HCT116 (cell line): ENCODE data around the gene CASTOR1. TPM values are rescaled to one million over a fixed set of nuclear protein-coding genes. Genes with fewer than 3 reads are reported as not detected.

Experiments used
- ATAC-seq: fragments of 200-7000 bp; cut with Tn5 transposase; 2 replicates; pipeline ENCODE4 v1.9.1; 2020; ENCODE audit warnings: mild to moderate bottlenecking, moderate library complexity
- BruUV-seq: library from RNA; stranded (reverse); fragments of 400-500 nt; replicated peaks from 2 replicates; lab custom pipeline; 2021; lab: Mats Ljungman, UMichigan
- CTCF ChIA-PET: fragments of 300-600 bp; sonication (Branson Sonifier 250); formaldehyde crosslinking; loops from one replicate; lab custom pipeline; 2021; ENCODE audit warnings: antibody characterized with exemption; lab: Charles Lee
- POLR2A ChIA-PET: fragments of 300-600, 350-600 bp; sonication (Branson Sonifier 250); formaldehyde crosslinking; loops from one replicate; lab custom pipeline; 2021; ENCODE audit warnings: antibody characterized with exemption; lab: Charles Lee
- RAD21 ChIA-PET, 2 experiments: fragments of 300-600 bp; sonication (Branson Sonifier 250); formaldehyde crosslinking; loops; one replicate each; lab custom pipeline; 2023; ENCODE audit warnings: low total read pairs in 2 of 2; ENCODE audit not compliant: uncharacterized antibody in 2 of 2, unreplicated experiment in 2 of 2, low non-redundant PET in 1 of 2; lab: Charles Lee
- DNase-seq: peaks from one replicate; pipeline ENCODE4 v3.0.0-alpha.2; 2010; ENCODE audit warnings: low read depth, low spot score
- H2AFZ ChIP-seq: fragments of 200-600 bp; shearing (Covaris generic), sonication (generic); 2 replicates; pipeline ENCODE4 v1.6.1; 2017; ENCODE audit warnings: low read depth, mixed run types, mixed read lengths, antibody characterized with exemption, low read length; ENCODE audit not compliant: poor library complexity, severe bottlenecking
- H3K27ac ChIP-seq: 2 replicates; pipeline ENCODE4 v1.5.1; 2012; ENCODE audit warnings: low read depth, low read length
- H3K27me3 ChIP-seq: fragments of 200-600 bp; sonication (generic); 2 replicates; pipeline ENCODE4 v1.6.1; 2016; ENCODE audit warnings: mixed run types, low read length, mixed read lengths; ENCODE audit not compliant: insufficient read depth
- H3K36me3 ChIP-seq, 2 experiments: fragments of 200-500 bp in 1 of 2; fragments of 200-600 bp in 1 of 2; sonication (Bioruptor generic) in 1 of 2; sonication (generic) in 1 of 2; 2 replicates each; pipeline versions ENCODE4 v1.5.1 to v1.6.1; 2014 to 2016; ENCODE audit warnings: low read length in 2 of 2, inconsistent platforms in 1 of 2, mixed read lengths in 1 of 2, mixed run types in 1 of 2; ENCODE audit not compliant: insufficient read depth in 2 of 2, control insufficient read depth in 1 of 2
- H3K4me1 ChIP-seq, 2 experiments: fragments of 200-600 bp in 1 of 2; sonication (generic) in 1 of 2; 2 replicates each; pipeline versions ENCODE4 v1.5.1 to v1.6.1; 2012 to 2017; ENCODE audit warnings: low read length in 2 of 2, inconsistent platforms in 1 of 2, mild to moderate bottlenecking in 1 of 2, mixed read lengths in 1 of 2, mixed run types in 1 of 2, moderate library complexity in 1 of 2; ENCODE audit not compliant: insufficient read depth in 2 of 2, control insufficient read depth in 1 of 2
- H3K4me2 ChIP-seq: fragments of 200-600 bp; sonication (generic); 2 replicates; pipeline ENCODE4 v1.6.1; 2017; ENCODE audit warnings: mixed run types, low read length, mixed read lengths
- H3K4me3 ChIP-seq, 2 experiments: fragments of 200-600 bp in 1 of 2; sonication (generic) in 1 of 2; replicated peaks in 1 of 2; 2 replicates each; pipeline ENCODE4 v1.5.1; 2011 to 2016; ENCODE audit warnings: low read length in 2 of 2, control low read depth in 1 of 2, low read depth in 1 of 2, mild to moderate bottlenecking in 1 of 2, mixed read lengths in 1 of 2, mixed run types in 1 of 2
- H3K79me2 ChIP-seq: fragments of 200-600 bp; sonication (generic); 2 replicates; pipeline ENCODE4 v1.6.1; 2017; ENCODE audit warnings: mild to moderate bottlenecking, mixed run types, low read length, moderate library complexity, mixed read lengths; ENCODE audit not compliant: insufficient read depth
- H3K9ac ChIP-seq: fragments of 200-600 bp; sonication (generic); 2 replicates; pipeline ENCODE4 v1.6.1; 2016; ENCODE audit warnings: low read length, mixed read lengths
- H3K9me2 ChIP-seq: fragments of 200-600 bp; sonication (generic), shearing (Covaris generic); 2 replicates; pipeline ENCODE4 v1.6.1; 2017; ENCODE audit warnings: mixed run types, mild to moderate bottlenecking, moderate library complexity; ENCODE audit not compliant: insufficient read depth
- H3K9me3 ChIP-seq, 2 experiments: fragments of 200-500 bp in 1 of 2; fragments of 200-600 bp in 1 of 2; sonication (Bioruptor generic) in 1 of 2; sonication (generic) in 1 of 2; 2 replicates each; pipeline ENCODE4 v1.6.1; 2014 to 2017; ENCODE audit warnings: low read length in 2 of 2, mixed read lengths in 2 of 2, inconsistent platforms in 1 of 2, low read depth in 1 of 2, mild to moderate bottlenecking in 1 of 2, mixed run types in 1 of 2, moderate library complexity in 1 of 2; ENCODE audit not compliant: control insufficient read depth in 1 of 2, insufficient read depth in 1 of 2
- H4K20me1 ChIP-seq: fragments of 200-600 bp; sonication (generic), shearing (Covaris generic); 2 replicates; pipeline ENCODE4 v1.6.1; 2017; ENCODE audit warnings: mixed run types, mild to moderate bottlenecking, moderate library complexity; ENCODE audit not compliant: insufficient read depth
- CBX3 ChIP-seq: IDR thresholded peaks from 2 replicates; pipeline ENCODE4 v1.6.1; 2012; ENCODE audit warnings: low read depth
- CEBPB ChIP-seq: IDR thresholded peaks from 2 replicates; pipeline ENCODE4 v1.6.1; 2012; ENCODE audit warnings: low read depth
- ELF1 ChIP-seq: IDR thresholded peaks from 2 replicates; pipeline ENCODE4 v1.6.1; 2012; ENCODE audit warnings: low read depth, borderline replicate concordance
- EZH2 ChIP-seq: fragments of 200-600 bp; sonication (generic); IDR thresholded peaks from 2 replicates; pipeline ENCODE4 v1.6.1; 2017; ENCODE audit warnings: antibody characterized with exemption, mixed run types
- EZH2phosphoT487 ChIP-seq: fragments of 200-600 bp; IDR thresholded peaks from 2 replicates; pipeline ENCODE4 v1.6.1; 2018; ENCODE audit warnings: antibody characterized with exemption, borderline replicate concordance
- FOSL1 ChIP-seq: IDR thresholded peaks from 2 replicates; pipeline ENCODE4 v1.6.1; 2012; ENCODE audit warnings: low read depth
- JUND ChIP-seq: IDR thresholded peaks from 2 replicates; pipeline ENCODE4 v1.6.1; 2012
- POLR2A ChIP-seq: IDR thresholded peaks from 2 replicates; pipeline ENCODE4 v1.7.0; 2011; ENCODE audit warnings: borderline replicate concordance; ENCODE audit not compliant: insufficient read depth, insufficient read length; ENCODE audit errors: extremely low read depth
- POLR2AphosphoS5 ChIP-seq: IDR thresholded peaks from 2 replicates; pipeline ENCODE4 v1.6.1; 2011; ENCODE audit warnings: mild to moderate bottlenecking, low read depth, low read length, moderate library complexity
- RAD21 ChIP-seq: IDR thresholded peaks from 2 replicates; pipeline ENCODE4 v1.6.1; 2012; ENCODE audit warnings: low read depth, mild to moderate bottlenecking
- SIN3A ChIP-seq: IDR thresholded peaks from 2 replicates; pipeline ENCODE4 v1.6.1; 2012; ENCODE audit warnings: low read depth
- SRF ChIP-seq: IDR thresholded peaks from 2 replicates; pipeline ENCODE4 v1.6.1; 2012; ENCODE audit warnings: low read depth
- TCF7L2 ChIP-seq: IDR thresholded peaks from 2 replicates; pipeline ENCODE4 v1.7.0; 2011; ENCODE audit warnings: borderline replicate concordance, inconsistent platforms; ENCODE audit not compliant: insufficient read depth, insufficient read length; ENCODE audit errors: extremely low read depth
- YY1 ChIP-seq: IDR thresholded peaks from 2 replicates; pipeline ENCODE4 v1.6.1; 2011; ENCODE audit warnings: low read length, low read depth, moderate library complexity, mild to moderate bottlenecking; ENCODE audit not compliant: insufficient replicate concordance; ENCODE audit errors: extremely low read depth
- ZBTB33 ChIP-seq: IDR thresholded peaks from 2 replicates; pipeline ENCODE4 v1.6.1; 2011; ENCODE audit warnings: mild to moderate bottlenecking, low read length, moderate library complexity; ENCODE audit not compliant: insufficient replicate concordance; ENCODE audit errors: extremely low read depth
- ZFX ChIP-seq: fragments of 450-650 bp; IDR thresholded peaks from 2 replicates; pipeline ENCODE4 v1.6.1; 2017
- ZNF274 ChIP-seq: fragments of 200-500 bp; sonication (Bioruptor generic); IDR thresholded peaks from 2 replicates; pipeline ENCODE4 v1.6.1; 2014; ENCODE audit warnings: mild to moderate bottlenecking, low read depth, low read length, inconsistent platforms
- intact Hi-C: fragments of 100-400 bp; cut with micrococcal nuclease; formaldehyde crosslinking; loops from 2 replicates; pipeline ENCODE4 v1.10.0; 2022
- total RNA-seq: library from RNA; stranded (reverse); gene quantifications from one replicate; pipeline ENCODE4 v1.2.1, GENCODE V29; 2021; ENCODE audit not compliant: unreplicated experiment
- TF ChIP-seq, protein P1 (sequence below): IDR thresholded peaks from 2 replicates; pipeline ENCODE4 v1.6.1; 2012; ENCODE audit warnings: low read depth
- TF ChIP-seq, protein P2 (sequence below), 3 experiments: fragments of 200-600 bp in 1 of 3; sonication (generic) in 1 of 3; IDR thresholded peaks in 2 of 3; conservative IDR thresholded peaks in 1 of 3; 2 replicates each; pipeline ENCODE4 v1.5.1; 2012 to 2017; ENCODE audit warnings: low read depth in 2 of 3, low read length in 2 of 3, antibody characterized with exemption in 1 of 3, borderline replicate concordance in 1 of 3, control low read depth in 1 of 3, mild to moderate bottlenecking in 1 of 3, mixed read lengths in 1 of 3, mixed run types in 1 of 3, moderate library complexity in 1 of 3; ENCODE audit not compliant: insufficient read depth in 1 of 3
- TF ChIP-seq, protein P3 (sequence below): IDR thresholded peaks from 2 replicates; pipeline ENCODE4 v1.6.1; 2012

Gene CASTOR1
- total RNA-seq, 1 experiment from 2014 or later = 6.5 TPM

GRCh38 chr22:30332551-30332950 lies 43.2 kb upstream of the CASTOR1 start:
- TF ChIP-seq POLR2A (no peak), SRF (no peak), JUND (no peak), TCF7L2 (no peak), EZH2 (no peak), YY1 (no peak), ZBTB33 (no peak), SIN3A (no peak), ZFX (no peak), CBX3 (no peak), CEBPB (no peak), POLR2AphosphoS5 (no peak), FOSL1 (no peak), RAD21 (no peak), EZH2phosphoT487 (no peak), ZNF274 (no peak), ELF1 (no peak)
- TF ChIP-seq, protein P1, sequence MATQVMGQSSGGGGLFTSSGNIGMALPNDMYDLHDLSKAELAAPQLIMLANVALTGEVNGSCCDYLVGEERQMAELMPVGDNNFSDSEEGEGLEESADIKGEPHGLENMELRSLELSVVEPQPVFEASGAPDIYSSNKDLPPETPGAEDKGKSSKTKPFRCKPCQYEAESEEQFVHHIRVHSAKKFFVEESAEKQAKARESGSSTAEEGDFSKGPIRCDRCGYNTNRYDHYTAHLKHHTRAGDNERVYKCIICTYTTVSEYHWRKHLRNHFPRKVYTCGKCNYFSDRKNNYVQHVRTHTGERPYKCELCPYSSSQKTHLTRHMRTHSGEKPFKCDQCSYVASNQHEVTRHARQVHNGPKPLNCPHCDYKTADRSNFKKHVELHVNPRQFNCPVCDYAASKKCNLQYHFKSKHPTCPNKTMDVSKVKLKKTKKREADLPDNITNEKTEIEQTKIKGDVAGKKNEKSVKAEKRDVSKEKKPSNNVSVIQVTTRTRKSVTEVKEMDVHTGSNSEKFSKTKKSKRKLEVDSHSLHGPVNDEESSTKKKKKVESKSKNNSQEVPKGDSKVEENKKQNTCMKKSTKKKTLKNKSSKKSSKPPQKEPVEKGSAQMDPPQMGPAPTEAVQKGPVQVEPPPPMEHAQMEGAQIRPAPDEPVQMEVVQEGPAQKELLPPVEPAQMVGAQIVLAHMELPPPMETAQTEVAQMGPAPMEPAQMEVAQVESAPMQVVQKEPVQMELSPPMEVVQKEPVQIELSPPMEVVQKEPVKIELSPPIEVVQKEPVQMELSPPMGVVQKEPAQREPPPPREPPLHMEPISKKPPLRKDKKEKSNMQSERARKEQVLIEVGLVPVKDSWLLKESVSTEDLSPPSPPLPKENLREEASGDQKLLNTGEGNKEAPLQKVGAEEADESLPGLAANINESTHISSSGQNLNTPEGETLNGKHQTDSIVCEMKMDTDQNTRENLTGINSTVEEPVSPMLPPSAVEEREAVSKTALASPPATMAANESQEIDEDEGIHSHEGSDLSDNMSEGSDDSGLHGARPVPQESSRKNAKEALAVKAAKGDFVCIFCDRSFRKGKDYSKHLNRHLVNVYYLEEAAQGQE = no peak
- TF ChIP-seq, protein P2, sequence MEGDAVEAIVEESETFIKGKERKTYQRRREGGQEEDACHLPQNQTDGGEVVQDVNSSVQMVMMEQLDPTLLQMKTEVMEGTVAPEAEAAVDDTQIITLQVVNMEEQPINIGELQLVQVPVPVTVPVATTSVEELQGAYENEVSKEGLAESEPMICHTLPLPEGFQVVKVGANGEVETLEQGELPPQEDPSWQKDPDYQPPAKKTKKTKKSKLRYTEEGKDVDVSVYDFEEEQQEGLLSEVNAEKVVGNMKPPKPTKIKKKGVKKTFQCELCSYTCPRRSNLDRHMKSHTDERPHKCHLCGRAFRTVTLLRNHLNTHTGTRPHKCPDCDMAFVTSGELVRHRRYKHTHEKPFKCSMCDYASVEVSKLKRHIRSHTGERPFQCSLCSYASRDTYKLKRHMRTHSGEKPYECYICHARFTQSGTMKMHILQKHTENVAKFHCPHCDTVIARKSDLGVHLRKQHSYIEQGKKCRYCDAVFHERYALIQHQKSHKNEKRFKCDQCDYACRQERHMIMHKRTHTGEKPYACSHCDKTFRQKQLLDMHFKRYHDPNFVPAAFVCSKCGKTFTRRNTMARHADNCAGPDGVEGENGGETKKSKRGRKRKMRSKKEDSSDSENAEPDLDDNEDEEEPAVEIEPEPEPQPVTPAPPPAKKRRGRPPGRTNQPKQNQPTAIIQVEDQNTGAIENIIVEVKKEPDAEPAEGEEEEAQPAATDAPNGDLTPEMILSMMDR (IDR thresholded peaks at IDR 0.05 in 2 of 3, conservative IDR thresholded peaks at IDR 0.05 in 1 of 3; ENCODE audit: borderline replicate concordance in 1 of 3, insufficient read depth in 1 of 3, low read depth in 2 of 3, low read length in 2 of 3) = no peak
- TF ChIP-seq, protein P3, sequence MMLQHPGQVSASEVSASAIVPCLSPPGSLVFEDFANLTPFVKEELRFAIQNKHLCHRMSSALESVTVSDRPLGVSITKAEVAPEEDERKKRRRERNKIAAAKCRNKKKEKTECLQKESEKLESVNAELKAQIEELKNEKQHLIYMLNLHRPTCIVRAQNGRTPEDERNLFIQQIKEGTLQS = no peak
- DNase-seq = no peak
- intact Hi-C loops = no loop called here
- Histone ChIP-seq H3K9me3 (no peaks in the 10 kb centered on the region), H3K9me2 (no peaks in the 10 kb centered on the region), H3K9ac (no peak overlapping the region), H3K27ac (no peak overlapping the region), H3K27me3 (no peaks in the 10 kb centered on the region), H3K36me3 (peaks cover 34 to 58% of the 10 kb centered on the region in 2 experiments; a peak in 3 of 4 replicates), H3K4me1 (peaks cover 8 to 14% of the 10 kb centered on the region in 2 experiments; a peak in 3 of 4 replicates), H3K4me2 (no peak overlapping the region), H3K4me3 (no peak overlapping the region), H3K79me2 (no peaks in the 10 kb centered on the region), H4K20me1 (no peaks in the 10 kb centered on the region), H2AFZ (no peak overlapping the region)
- ChIA-PET POLR2A (no interaction called here), RAD21 (no interaction called here), CTCF (no interaction called here)
- BruUV-seq = no TSS peak
- no peak for ATAC-seq
